HepG2 (cell line): ENCODE measurements around the gene ZCCHC4. TPM values are rescaled to one million over a fixed set of nuclear protein-coding genes. Genes with fewer than 3 reads are reported as not detected.

Source experiments
- ASH2L ChIP-seq: fragments of 300-600, 200-600 bp; sonication (generic); IDR thresholded peaks from 2 replicates; pipeline ENCODE4 v1.7.0; 2017; ENCODE audit warnings: low read depth, mild to moderate bottlenecking, moderate library complexity, mixed read lengths, low read length; ENCODE audit not compliant: insufficient read length
- CENPT ChIP-seq: sonication (generic); formaldehyde crosslinking; IDR thresholded peaks from 2 replicates; pipeline ENCODE4 v1.8.0; 2022; ENCODE audit warnings: low read depth, mild to moderate bottlenecking, moderate library complexity, missing genetic modification reagents
- FOXC1 ChIP-seq: sonication (generic); formaldehyde crosslinking; IDR thresholded peaks from 2 replicates; pipeline ENCODE4 v1.8.0; 2022; ENCODE audit warnings: mild to moderate bottlenecking, missing genetic modification reagents, borderline replicate concordance
- FOXK2 ChIP-seq: fragments of 450-650 bp; IDR thresholded peaks from 2 replicates; pipeline ENCODE4 v1.6.1; 2016
- HOXA3 ChIP-seq: sonication (generic); formaldehyde crosslinking; IDR thresholded peaks from 2 replicates; pipeline ENCODE4 v1.5.0; 2020; ENCODE audit warnings: missing genetic modification reagents
- HOXA7 ChIP-seq: sonication (generic); formaldehyde crosslinking; IDR thresholded peaks from 2 replicates; pipeline ENCODE4 v1.8.1; 2022; ENCODE audit warnings: mild to moderate bottlenecking, missing genetic modification reagents, moderate library complexity
- RBAK ChIP-seq: sonication (generic); formaldehyde crosslinking; IDR thresholded peaks from 2 replicates; pipeline ENCODE4 v1.5.1; 2020; ENCODE audit warnings: mild to moderate bottlenecking, missing genetic modification reagents
- SMAD9 ChIP-seq: sonication (generic); formaldehyde crosslinking; IDR thresholded peaks from 2 replicates; pipeline ENCODE4 v1.5.1; 2020; ENCODE audit warnings: mild to moderate bottlenecking, missing genetic modification reagents
- SP1 ChIP-seq, 2 experiments: fragments of 450-650 bp in 1 of 2; sonication (generic) in 1 of 2; formaldehyde crosslinking in 1 of 2; IDR thresholded peaks; 2 replicates each; pipeline versions ENCODE4 v1.4.0 to v1.6.1; 2016 to 2020; ENCODE audit warnings: missing genetic modification reagents in 1 of 2
- SYNCRIP ChIP-seq: fragments of 200-400 bp; formaldehyde crosslinking; IDR thresholded peaks from 2 replicates; pipeline ENCODE4 v1.6.1; 2018; ENCODE audit warnings: mild to moderate bottlenecking, low read depth, low read length; ENCODE audit not compliant: insufficient read depth
- TBL1XR1 ChIP-seq: fragments of 150-350 bp; IDR thresholded peaks from 2 replicates; pipeline ENCODE4 v1.6.1; 2014; ENCODE audit warnings: borderline replicate concordance, low read length; ENCODE audit not compliant: partially characterized antibody
- ZBTB38 ChIP-seq: sonication (generic); formaldehyde crosslinking; IDR thresholded peaks from 2 replicates; pipeline ENCODE4 v1.5.1; 2020; ENCODE audit warnings: mild to moderate bottlenecking, missing genetic modification reagents
- ZMAT3 ChIP-seq: sonication (generic); formaldehyde crosslinking; conservative IDR thresholded peaks from 2 replicates; pipeline ENCODE4 v1.7.0; 2021; ENCODE audit warnings: missing genetic modification reagents
- ZMYM4 ChIP-seq: sonication (generic); formaldehyde crosslinking; IDR thresholded peaks from 2 replicates; pipeline ENCODE4 v1.8.1; 2023; ENCODE audit warnings: mild to moderate bottlenecking, missing genetic modification reagents
- ZNF713 ChIP-seq: sonication (generic); formaldehyde crosslinking; IDR thresholded peaks from 2 replicates; pipeline ENCODE4 v1.4.0; 2020; ENCODE audit warnings: mild to moderate bottlenecking, missing genetic modification reagents
- ZNF768 ChIP-seq: sonication (generic); formaldehyde crosslinking; IDR thresholded peaks from 2 replicates; pipeline ENCODE4 v1.4.0; 2020; ENCODE audit warnings: missing genetic modification reagents
- polyA plus RNA-seq, 8 experiments: library from polyadenylated mRNA; depleted of rRNA in 3 of 8; stranded (reverse) in 7 of 8; unstranded in 1 of 8; fragments of >200 nt; fragmentation: Illumina TruSeq in 4 of 8; extraction: Trizol in 4 of 8; gene quantifications; 2 replicates each; pipeline versions ENCODE4 v1.2.1 to v1.2.3, GENCODE V29; 2011 to 2016; ENCODE audit warnings: low read depth in 4 of 8, missing spikeins in 1 of 8, mixed read lengths in 1 of 8; ENCODE audit not compliant: insufficient read depth in 1 of 8
- total RNA-seq, 5 experiments: library from RNA; depleted of rRNA; stranded (reverse); fragments of >200 nt; fragmentation: Illumina TruSeq; extraction: Trizol; gene quantifications; 2 replicates each; pipeline ENCODE4 v1.2.3, GENCODE V29; 2016; ENCODE audit warnings: low read depth in 1 of 5
- TF ChIP-seq, protein P1 (sequence below): IDR thresholded peaks from 2 replicates; pipeline ENCODE4 v1.6.1; 2016; ENCODE audit warnings: missing biosample characterization, missing genetic modification reagents, low read depth
- TF ChIP-seq, protein P2 (sequence below): IDR thresholded peaks from 2 replicates; pipeline ENCODE4 v1.6.1; 2016; ENCODE audit warnings: low read depth
- TF ChIP-seq, protein P3 (sequence below): IDR thresholded peaks from 2 replicates; pipeline ENCODE4 v1.6.1; 2018; ENCODE audit warnings: missing genetic modification reagents
- TF ChIP-seq, protein P4 (sequence below): sonication (generic); formaldehyde crosslinking; IDR thresholded peaks from 2 replicates; pipeline ENCODE4 v1.8.0; 2022; ENCODE audit warnings: missing genetic modification reagents, low read depth, mild to moderate bottlenecking, borderline replicate concordance
- TF ChIP-seq, protein P5 (sequence below): sonication (generic); formaldehyde crosslinking; IDR thresholded peaks from 2 replicates; pipeline ENCODE4 v1.4.0; 2020; ENCODE audit warnings: missing genetic modification reagents

Gene ZCCHC4
- total and polyA plus RNA-seq, 2 of the 13 experiments (the other 11 are each of a cell fraction or from before 2014, with no cell fraction given), result 13.2 to 15.0 TPM

DNA sequence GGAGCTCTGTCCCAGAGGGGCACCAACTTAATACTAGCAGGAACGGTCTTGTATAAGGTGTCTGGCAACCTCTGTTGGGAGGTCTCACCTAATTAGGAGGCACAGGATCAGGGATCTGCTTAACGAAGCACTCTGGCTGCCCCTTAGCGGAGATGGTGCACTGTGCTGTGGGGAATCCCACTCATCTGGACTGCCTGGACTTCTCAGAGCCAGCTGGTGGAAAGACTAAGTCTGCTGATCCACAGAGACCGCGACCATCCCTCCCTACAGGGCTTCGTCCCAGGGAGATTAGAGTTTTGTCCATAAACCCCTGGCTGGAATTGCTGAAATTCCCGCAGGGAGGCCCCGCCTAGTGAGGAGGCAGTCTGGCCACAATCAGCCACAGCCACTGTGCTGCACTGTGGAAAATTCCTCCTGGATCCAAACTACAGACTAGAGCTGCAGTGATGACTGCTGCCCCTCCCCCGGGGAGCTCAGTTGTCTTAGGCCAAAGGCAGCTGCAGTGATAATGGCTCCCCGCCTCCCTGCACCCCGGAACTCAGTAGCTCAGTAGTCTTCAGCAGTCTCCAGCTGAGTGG, 22.0 kb upstream of the ZCCHC4 start (continued):
- no peak for TF ChIP-seq ZMAT3 (CRISPR knock-in tag)
- TF ChIP-seq SP1 (IDR thresholded peaks at IDR 0.05), result no peak
- TF ChIP-seq SP1 (CRISPR knock-in tag; IDR thresholded peaks at IDR 0.05), result no peak
- TF ChIP-seq HOXA7 (CRISPR knock-in tag), result no peak
- TF ChIP-seq FOXC1 (CRISPR knock-in tag), result peak; percentile 75; the same call in 1 of the 2 replicates
- TF ChIP-seq, protein P1, sequence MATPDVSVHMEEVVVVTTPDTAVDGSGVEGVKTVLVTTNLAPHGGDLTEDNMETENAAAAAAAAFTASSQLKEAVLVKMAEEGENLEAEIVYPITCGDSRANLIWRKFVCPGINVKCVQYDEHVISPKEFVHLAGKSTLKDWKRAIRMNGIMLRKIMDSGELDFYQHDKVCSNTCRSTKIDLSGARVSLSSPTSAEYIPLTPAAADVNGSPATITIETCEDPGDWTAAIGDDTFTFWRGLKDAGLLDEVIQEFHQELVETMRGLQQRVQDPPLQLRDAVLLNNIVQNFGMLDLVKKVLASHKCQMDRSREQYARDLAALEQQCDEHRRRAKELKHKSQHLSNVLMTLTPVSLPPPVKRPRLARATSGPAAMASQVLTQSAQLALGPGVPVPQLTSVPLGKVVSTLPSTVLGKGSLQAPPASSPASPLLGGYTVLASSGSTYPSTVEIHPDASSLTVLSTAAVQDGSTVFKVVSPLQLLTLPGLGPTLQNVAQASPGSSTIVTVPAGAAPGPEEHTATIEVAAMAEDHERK (CRISPR knock-in tag), result no peak
- TF ChIP-seq, protein P2, sequence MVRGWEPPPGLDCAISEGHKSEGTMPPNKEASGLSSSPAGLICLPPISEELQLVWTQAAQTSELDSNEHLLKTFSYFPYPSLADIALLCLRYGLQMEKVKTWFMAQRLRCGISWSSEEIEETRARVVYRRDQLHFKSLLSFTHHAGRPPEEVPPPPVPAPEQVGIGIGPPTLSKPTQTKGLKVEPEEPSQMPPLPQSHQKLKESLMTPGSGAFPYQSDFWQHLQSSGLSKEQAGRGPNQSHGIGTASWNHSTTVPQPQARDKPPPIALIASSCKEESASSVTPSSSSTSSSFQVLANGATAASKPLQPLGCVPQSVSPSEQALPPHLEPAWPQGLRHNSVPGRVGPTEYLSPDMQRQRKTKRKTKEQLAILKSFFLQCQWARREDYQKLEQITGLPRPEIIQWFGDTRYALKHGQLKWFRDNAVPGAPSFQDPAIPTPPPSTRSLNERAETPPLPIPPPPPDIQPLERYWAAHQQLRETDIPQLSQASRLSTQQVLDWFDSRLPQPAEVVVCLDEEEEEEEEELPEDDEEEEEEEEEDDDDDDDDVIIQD (CRISPR knock-in tag), result no peak
- TF ChIP-seq TBL1XR1, result no peak
- TF ChIP-seq SMAD9 (CRISPR knock-in tag), result no peak
- TF ChIP-seq ZMYM4 (CRISPR knock-in tag), result peak; percentile 42; the same call in 1 of the 2 replicates
- TF ChIP-seq ASH2L, result no peak
- TF ChIP-seq SYNCRIP, result no peak
- TF ChIP-seq FOXK2, result no peak
- TF ChIP-seq, protein P3, sequence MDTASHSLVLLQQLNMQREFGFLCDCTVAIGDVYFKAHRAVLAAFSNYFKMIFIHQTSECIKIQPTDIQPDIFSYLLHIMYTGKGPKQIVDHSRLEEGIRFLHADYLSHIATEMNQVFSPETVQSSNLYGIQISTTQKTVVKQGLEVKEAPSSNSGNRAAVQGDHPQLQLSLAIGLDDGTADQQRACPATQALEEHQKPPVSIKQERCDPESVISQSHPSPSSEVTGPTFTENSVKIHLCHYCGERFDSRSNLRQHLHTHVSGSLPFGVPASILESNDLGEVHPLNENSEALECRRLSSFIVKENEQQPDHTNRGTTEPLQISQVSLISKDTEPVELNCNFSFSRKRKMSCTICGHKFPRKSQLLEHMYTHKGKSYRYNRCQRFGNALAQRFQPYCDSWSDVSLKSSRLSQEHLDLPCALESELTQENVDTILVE (CRISPR knock-in tag), result no peak
- TF ChIP-seq, protein P4, sequence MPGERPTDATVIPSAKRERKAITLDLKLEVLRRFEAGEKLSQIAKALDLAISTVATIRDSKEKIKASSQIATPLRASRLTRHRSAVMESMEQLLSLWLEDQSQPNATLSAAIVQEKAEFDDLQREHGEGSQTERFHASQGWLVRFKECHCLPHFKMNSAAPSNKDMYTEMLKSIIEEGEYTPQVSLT (CRISPR knock-in tag), result no peak
- TF ChIP-seq CENPT, result no peak
- TF ChIP-seq RBAK (CRISPR knock-in tag), result no peak
- TF ChIP-seq, protein P5, sequence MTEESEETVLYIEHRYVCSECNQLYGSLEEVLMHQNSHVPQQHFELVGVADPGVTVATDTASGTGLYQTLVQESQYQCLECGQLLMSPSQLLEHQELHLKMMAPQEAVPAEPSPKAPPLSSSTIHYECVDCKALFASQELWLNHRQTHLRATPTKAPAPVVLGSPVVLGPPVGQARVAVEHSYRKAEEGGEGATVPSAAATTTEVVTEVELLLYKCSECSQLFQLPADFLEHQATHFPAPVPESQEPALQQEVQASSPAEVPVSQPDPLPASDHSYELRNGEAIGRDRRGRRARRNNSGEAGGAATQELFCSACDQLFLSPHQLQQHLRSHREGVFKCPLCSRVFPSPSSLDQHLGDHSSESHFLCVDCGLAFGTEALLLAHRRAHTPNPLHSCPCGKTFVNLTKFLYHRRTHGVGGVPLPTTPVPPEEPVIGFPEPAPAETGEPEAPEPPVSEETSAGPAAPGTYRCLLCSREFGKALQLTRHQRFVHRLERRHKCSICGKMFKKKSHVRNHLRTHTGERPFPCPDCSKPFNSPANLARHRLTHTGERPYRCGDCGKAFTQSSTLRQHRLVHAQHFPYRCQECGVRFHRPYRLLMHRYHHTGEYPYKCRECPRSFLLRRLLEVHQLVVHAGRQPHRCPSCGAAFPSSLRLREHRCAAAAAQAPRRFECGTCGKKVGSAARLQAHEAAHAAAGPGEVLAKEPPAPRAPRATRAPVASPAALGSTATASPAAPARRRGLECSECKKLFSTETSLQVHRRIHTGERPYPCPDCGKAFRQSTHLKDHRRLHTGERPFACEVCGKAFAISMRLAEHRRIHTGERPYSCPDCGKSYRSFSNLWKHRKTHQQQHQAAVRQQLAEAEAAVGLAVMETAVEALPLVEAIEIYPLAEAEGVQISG (CRISPR knock-in tag), result peak; percentile 38; the same call in 1 of the 2 replicates
- TF ChIP-seq ZNF768 (CRISPR knock-in tag), result peak; percentile 25; the same call in 1 of the 2 replicates
- TF ChIP-seq HOXA3 (CRISPR knock-in tag), result no peak
- TF ChIP-seq ZBTB38, result no peak
- TF ChIP-seq ZNF713 (CRISPR knock-in tag), result no peak
